Activated naive CD4-positive, alpha-beta T cell treated with anti-CD3 and anti-CD28 coated beads, Interleukin-2, amount 10 ng/mL, durations not matched to agents 7 days and 5 days (primary cell): ENCODE measurements around the gene TUBA1B.

Experiments used
- CTCF ChIA-PET: fragments of 350-600 bp; sonication (Branson Sonifier 250); formaldehyde crosslinking; loops from one replicate; lab custom pipeline; 2021; ENCODE audit warnings: antibody characterized with exemption; lab: Charles Lee
- DNase-seq: peaks from one replicate; pipeline ENCODE4 v3.0.0-alpha.2; 2020
- H3K27ac Mint-ChIP-seq: one replicate; pipeline ENCODE4 v1.8.0; 2021; ENCODE audit warnings: mild to moderate bottlenecking, moderate library complexity, mixed read lengths
- H3K27me3 Mint-ChIP-seq: one replicate; pipeline ENCODE4 v1.8.0; 2021; ENCODE audit warnings: mild to moderate bottlenecking, mixed read lengths
- H3K36me3 Mint-ChIP-seq: one replicate; pipeline ENCODE4 v1.8.0; 2021; ENCODE audit warnings: mixed read lengths
- H3K4me1 Mint-ChIP-seq: one replicate; pipeline ENCODE4 v1.8.0; 2021; ENCODE audit warnings: mixed read lengths
- H3K4me3 Mint-ChIP-seq: one replicate; pipeline ENCODE4 v1.8.0; 2021; ENCODE audit warnings: mild to moderate bottlenecking, moderate library complexity, mixed read lengths
- H3K9me3 Mint-ChIP-seq: one replicate; pipeline ENCODE4 v1.8.0; 2021; ENCODE audit warnings: mixed read lengths

TUBA1B gene

GRCh38 chr12:49092086-49092815 lies 38.9 kb downstream of the TUBA1B start:
- Mint-ChIP-seq H3K4me1 (peaks cover 70% of the 10 kb centered on the region), H3K27ac (no peak overlapping the region), H3K27me3 (peaks cover 86% of the 10 kb centered on the region), H3K9me3 (no peaks in the 10 kb centered on the region), H3K36me3 (peaks cover 17% of the 10 kb centered on the region), H3K4me3 (peak overlapping the region; percentile 44)
- CTCF ChIA-PET: interaction anchor here (0.6 to 12.0 kb wide), 16 partner anchors 9 to 111 kb away, joined by 3 to 174 read pairs (median 6); partner anchors contain the start of genes RHEBL1 and TUBA1B
- DNase-seq: peak; percentile 73

DNA sequence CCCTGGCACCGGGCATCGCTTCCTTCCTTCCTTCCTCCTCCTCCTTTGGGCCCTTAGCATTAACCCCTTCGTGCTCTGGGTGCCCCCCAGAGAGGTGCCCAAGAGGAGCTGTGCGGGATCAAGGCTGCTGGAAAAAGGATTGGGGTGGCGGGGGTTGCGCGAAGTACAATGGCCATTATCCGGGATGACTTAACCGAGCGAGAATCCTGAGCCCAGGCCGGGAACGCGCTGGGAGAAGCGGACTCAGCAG lies 39.4 kb downstream of the TUBA1B start:
- peaks cover 16% of the 10 kb centered on the region for H3K36me3 Mint-ChIP-seq
- no peaks in the 10 kb centered on the region for H3K9me3 Mint-ChIP-seq
- peaks cover 74% of the 10 kb centered on the region for H3K4me1 Mint-ChIP-seq
- CTCF ChIA-PET: interaction anchor here (1.0 to 12.0 kb wide), 13 partner anchors 10 to 103 kb away, joined by 3 to 174 read pairs (median 7); partner anchors contain the start of genes RHEBL1 and TUBA1B
- H3K4me3 Mint-ChIP-seq: no peak overlapping the region
- DNase-seq: no peak
- peaks cover 86% of the 10 kb centered on the region for H3K27me3 Mint-ChIP-seq
- no peak overlapping the region for H3K27ac Mint-ChIP-seq

DNA sequence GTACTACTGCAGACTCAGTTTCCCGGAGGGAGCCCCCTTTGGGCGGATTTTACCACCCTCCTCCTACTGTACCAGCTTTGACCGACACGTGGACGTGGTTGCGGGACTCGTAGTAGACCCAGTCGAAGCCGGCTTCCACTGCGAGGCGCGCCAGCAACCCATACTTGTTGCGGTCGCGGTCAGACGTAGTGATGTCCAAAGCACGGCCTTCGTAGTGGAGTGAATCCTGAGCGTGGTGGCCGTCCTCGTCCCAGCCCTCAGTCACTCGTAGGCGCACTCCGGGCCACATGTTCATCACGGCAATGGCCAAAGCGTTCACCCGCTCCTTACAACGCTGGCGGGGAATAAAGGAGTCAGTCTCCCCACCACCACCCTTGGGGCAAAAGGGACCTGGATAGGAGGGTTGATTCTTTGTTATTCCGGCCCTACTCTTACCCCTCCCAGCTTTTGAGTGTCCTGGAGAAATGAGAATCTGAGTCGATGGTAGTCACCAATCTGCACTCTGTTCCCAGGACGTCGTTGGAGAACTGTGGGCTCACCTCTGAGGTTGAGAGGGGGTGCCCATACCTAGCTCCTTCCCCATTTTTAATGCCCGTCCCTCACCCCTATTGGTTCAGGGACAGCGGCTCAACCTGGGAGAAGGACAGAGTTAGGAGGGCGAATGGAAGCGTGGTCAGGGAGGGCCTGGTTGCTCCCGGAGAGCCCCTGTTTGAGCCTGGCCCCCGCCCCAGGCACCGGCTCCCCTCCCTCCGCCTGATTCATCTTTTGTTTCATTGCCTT lies 39.9 kb downstream of the TUBA1B start:
- no peak overlapping the region for H3K27ac Mint-ChIP-seq

DNA sequence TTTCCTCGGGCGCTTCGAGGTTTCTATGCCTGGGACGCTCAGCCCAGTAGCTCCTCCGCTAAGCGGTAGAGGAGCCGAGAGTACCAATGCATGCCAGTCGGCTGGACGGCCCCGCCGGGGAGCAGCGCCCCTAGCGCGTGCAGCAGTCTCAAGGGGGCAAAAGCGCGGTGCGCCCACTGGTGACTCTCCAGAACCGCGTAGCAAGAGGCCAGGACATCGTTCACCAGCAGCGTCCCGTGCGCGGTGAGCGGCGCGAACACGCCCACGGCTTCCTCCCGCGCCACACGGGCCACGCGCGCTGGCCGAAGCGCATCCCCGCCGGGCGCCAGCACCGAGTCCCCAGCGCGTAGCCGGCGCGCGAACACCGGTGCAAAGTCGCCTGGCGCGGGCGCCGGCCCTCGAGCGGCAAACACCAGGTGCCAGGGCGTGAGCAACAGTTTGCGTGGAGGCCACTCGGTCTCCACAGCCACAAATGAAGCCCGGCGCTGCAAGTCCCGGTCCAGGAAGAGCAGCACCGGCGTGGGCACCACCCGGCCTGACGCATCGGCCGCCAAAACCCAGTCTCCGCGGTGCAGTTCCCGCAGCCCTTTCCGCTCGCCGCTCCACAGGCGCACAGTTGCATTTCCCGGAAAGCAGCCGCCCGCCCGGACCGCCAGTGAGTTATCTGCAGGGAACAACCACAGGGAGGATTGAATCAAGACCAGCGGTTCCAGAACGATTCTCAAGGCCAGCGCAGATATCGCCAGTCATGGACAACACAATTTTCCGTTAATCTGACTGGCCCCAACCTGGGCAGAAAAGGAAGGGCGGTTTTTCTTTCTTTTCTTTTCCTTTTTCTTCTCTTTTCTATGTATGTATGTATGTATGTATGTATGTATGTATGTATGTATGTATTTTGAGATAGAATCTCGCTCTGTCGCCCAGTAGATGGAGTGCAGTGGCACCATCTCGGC lies 41.1 kb downstream of the TUBA1B start:
- CTCF ChIA-PET: interaction anchor here (1.0 to 11.1 kb wide), 9 partner anchors 9 to 101 kb away, joined by 3 to 162 read pairs (median 18); partner anchors contain the start of gene RHEBL1
- no peaks in the 10 kb centered on the region for H3K9me3 Mint-ChIP-seq
- H3K4me3 Mint-ChIP-seq: peak overlapping the region; percentile 74
- peaks cover 5% of the 10 kb centered on the region for H3K36me3 Mint-ChIP-seq
- H3K27ac Mint-ChIP-seq: peak overlapping the region; percentile 78
- peak; percentile 60 for DNase-seq
- H3K27me3 Mint-ChIP-seq: peaks cover 85% of the 10 kb centered on the region
- H3K4me1 Mint-ChIP-seq: peaks cover 76% of the 10 kb centered on the region

More for the DNA sequence above, 39.9 kb downstream of the TUBA1B start:
- Mint-ChIP-seq H3K9me3 (no peaks in the 10 kb centered on the region), H3K36me3 (peaks cover 12% of the 10 kb centered on the region), H3K4me3 (no peak overlapping the region), H3K27me3 (peaks cover 90% of the 10 kb centered on the region), H3K4me1 (peaks cover 77% of the 10 kb centered on the region)
- no peak for DNase-seq
- CTCF ChIA-PET: interaction anchor here (1.0 to 12.0 kb wide), 13 partner anchors 10 to 103 kb away, joined by 3 to 174 read pairs (median 7); partner anchors contain the start of genes RHEBL1 and TUBA1B

DNA sequence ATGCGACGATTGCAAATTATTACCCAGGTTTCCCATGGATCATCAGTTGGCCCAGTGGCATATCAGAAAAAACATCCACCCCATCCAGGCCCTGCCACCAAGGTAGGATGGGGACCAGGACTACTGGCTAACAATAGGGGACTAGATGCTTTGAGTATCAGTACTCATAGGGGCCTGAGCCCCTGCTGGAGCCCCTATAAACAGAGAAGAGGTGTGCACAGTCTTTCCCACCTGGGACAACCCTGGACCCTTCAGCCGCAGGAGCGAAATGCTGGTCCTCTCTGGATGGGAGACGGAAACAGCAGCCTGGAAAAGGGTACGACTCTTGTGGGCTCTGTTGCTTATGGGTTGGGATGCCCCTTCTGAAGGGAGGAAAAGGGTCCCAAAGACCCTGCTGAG lies 42.3 kb downstream of the TUBA1B start:
- Mint-ChIP-seq H3K9me3 (no peaks in the 10 kb centered on the region), H3K4me1 (peaks cover 67% of the 10 kb centered on the region), H3K4me3 (no peak overlapping the region), H3K27ac (no peak overlapping the region), H3K36me3 (peaks cover 2% of the 10 kb centered on the region), H3K27me3 (peaks cover 82% of the 10 kb centered on the region)
- CTCF ChIA-PET: interaction anchor here (0.7 to 11.1 kb wide), 22 partner anchors 10 to 253 kb away, joined by 3 to 162 read pairs (median 6); partner anchors contain the start of genes RHEBL1 and TUBA1A
- DNase-seq: no peak

DNA sequence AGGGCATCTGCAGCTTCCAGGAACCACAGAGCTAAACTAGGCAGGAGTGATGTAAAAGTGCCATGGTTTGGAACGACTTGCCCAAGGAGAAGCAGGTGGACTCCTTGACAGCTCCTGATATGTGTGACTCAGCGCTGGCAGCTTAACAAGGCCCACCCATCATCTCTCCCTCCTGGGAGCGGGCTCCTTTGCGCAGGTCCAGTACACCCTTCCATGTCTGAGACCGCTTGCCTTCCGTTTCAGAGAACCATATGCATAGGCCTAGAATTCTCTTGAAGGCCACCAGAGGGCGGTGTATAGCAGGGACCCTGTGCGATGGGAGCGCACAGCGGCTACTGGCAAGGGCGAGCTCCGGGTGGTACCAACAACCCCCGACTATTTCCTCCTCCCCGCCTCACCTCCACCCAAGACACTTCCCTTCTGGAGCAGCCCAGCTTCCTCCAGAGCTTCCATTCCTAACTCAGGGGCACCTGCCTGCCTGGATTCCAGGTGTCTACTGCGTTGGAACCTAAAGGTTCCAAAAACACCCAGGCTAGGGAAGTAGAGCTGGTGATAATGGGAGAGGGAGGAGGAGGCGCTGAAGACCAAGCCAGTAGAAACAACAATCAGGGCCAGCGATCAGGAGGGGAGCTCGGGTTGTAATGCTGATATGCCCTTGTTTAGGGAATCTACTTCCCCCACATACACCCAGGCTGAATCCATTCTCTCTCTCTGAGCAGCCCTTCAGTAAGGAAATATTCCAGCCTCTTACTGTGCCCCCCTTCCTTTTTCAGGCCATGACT lies 42.9 kb downstream of the TUBA1B start:
- Mint-ChIP-seq H3K4me1 (peaks cover 62% of the 10 kb centered on the region), H3K36me3 (peaks cover 2% of the 10 kb centered on the region), H3K27me3 (peaks cover 77% of the 10 kb centered on the region), H3K27ac (no peak overlapping the region), H3K4me3 (no peak overlapping the region), H3K9me3 (no peaks in the 10 kb centered on the region)
- CTCF ChIA-PET: interaction anchor here (0.7 to 11.1 kb wide), 25 partner anchors 9 to 253 kb away, joined by 3 to 162 read pairs (median 5); partner anchors contain the start of genes PRPH, RHEBL1 and TUBA1A
- DNase-seq: peak; percentile 76

DNA sequence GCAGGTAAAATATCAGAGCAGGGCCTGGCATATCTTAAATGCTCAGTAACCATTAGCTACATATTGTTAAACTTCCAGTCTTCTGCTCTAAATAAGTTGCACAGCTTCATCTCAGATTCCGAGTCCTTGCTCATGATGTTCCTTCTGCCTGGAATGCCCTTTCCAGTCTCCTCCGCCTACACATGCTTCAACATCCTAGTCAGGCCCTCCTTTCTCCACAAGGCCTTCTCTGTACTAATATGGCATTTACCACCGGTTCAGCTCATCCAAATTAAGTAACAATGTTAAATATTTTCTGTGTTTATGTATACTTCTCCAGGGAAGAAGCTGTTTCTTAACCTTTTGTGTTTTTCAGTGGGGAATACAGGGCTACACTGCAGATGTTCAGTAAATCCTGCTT lies 45.1 kb downstream of the TUBA1B start:
- Mint-ChIP-seq H3K4me1 (peaks cover 42% of the 10 kb centered on the region), H3K27ac (no peak overlapping the region), H3K9me3 (no peaks in the 10 kb centered on the region), H3K4me3 (no peak overlapping the region), H3K27me3 (peaks cover 59% of the 10 kb centered on the region), H3K36me3 (peaks cover 2% of the 10 kb centered on the region)
- no peak for DNase-seq
- CTCF ChIA-PET: interaction anchor here (0.5 to 11.1 kb wide), 7 partner anchors 13 to 407 kb away, joined by 3 to 162 read pairs (median 22); partner anchors contain the start of gene RHEBL1

- Mint-ChIP-seq H3K36me3 (no peaks in the 10 kb centered on the region), H3K4me3 (no peak overlapping the region), H3K27me3 (peaks cover 51% of the 10 kb centered on the region), H3K4me1 (peaks cover 29% of the 10 kb centered on the region), H3K9me3 (no peaks in the 10 kb centered on the region), H3K27ac (no peak overlapping the region)
- CTCF ChIA-PET: interaction anchor here (0.7 to 11.1 kb wide), 5 partner anchors 9 to 67 kb away, joined by 3 to 162 read pairs (median 6); partner anchors contain the start of gene RHEBL1
- DNase-seq: no peak
These were observed 46.8 kb downstream of the TUBA1B start for GRCh38 chr12:49084438-49084837.

DNA sequence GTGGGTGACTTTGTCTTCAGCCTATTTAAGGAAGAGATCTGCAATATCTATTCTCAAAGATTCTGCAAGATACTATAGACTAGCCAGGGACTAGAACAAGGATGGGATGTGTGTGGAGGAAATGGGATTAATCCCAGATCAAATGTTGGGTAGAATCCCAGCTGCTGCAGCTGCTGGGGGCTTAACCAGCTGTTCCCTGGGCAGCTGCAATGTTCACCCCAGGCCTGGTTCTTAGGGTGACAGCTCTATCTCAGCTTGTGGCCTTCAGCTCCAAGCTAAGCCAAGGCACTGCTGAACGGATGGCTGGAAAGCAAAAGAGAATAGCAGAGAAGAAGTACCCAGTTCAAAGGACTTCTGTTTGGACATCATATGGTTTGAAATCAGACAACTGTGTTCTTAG lies 51.4 kb downstream of the TUBA1B start:
- Mint-ChIP-seq H3K36me3 (no peaks in the 10 kb centered on the region), H3K27ac (no peak overlapping the region), H3K27me3 (peaks cover 31% of the 10 kb centered on the region), H3K4me3 (no peak overlapping the region), H3K9me3 (no peaks in the 10 kb centered on the region), H3K4me1 (no peaks in the 10 kb centered on the region)
- no peak for DNase-seq
- CTCF ChIA-PET: interaction anchor here (1.7 to 11.1 kb wide), 3 partner anchors 8 to 18 kb away, joined by 6 to 162 read pairs (median 40); partner anchors contain the start of gene RHEBL1
